Measurements from ENCODE around the gene RGMA.

DNA sequence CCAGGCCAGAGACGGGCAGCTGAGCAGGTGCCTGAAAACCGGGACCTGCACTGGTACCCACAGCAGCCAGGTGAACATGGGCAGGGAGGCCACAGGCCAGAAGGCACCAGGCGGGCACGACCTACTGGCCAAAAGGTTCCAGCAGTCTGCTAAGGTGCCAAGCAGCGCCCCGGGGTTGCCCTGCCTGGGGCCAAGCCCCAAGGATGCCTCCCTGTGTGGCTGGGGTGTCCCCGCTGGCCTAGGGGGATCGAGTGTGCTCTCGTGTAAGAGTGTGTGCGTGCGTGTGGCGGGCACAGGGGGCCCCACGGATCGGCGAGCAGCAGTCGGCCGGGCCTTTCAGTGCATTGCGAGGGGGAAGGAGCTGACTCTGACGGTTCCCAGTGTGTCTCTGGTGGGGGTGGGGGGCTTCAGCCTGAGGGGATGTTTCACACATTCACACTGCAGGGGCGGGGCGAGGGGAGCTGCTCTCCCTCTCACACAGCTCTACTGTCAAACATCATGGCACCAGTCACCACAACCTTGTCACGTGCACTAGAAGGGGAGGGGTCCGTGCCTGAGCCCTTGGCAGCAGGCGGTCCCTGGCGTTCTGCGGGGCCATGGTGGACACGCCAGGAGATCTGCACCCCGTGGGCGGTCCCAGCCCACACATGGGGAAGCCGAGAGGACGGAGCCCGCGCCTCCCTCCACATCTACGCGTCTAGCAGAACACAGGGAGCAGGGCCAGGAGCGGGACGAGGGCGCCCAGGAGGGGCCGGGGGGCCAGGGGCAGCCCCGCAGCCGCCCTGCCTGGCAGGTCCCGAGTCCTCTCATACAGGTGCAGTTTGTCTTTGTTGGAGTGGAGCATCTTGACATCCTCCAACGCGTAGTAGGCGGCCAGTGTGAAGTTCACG, 44.5 kb downstream of the RGMA start:
- TF ChIP-seq, protein P1, sequence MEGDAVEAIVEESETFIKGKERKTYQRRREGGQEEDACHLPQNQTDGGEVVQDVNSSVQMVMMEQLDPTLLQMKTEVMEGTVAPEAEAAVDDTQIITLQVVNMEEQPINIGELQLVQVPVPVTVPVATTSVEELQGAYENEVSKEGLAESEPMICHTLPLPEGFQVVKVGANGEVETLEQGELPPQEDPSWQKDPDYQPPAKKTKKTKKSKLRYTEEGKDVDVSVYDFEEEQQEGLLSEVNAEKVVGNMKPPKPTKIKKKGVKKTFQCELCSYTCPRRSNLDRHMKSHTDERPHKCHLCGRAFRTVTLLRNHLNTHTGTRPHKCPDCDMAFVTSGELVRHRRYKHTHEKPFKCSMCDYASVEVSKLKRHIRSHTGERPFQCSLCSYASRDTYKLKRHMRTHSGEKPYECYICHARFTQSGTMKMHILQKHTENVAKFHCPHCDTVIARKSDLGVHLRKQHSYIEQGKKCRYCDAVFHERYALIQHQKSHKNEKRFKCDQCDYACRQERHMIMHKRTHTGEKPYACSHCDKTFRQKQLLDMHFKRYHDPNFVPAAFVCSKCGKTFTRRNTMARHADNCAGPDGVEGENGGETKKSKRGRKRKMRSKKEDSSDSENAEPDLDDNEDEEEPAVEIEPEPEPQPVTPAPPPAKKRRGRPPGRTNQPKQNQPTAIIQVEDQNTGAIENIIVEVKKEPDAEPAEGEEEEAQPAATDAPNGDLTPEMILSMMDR (conservative IDR thresholded peaks at IDR 0.05 in 1 of 2, IDR thresholded peaks at IDR 0.05 in 1 of 2; ENCODE audit: low read depth in 1 of 2, low read length in 2 of 2): no peak
- no peak for TF ChIP-seq EZH2 (IDR thresholded peaks at IDR 0.05; ENCODE audit: low read length, missing control alignments)
